ENCODE results near the gene ERG.
A peak's percentile ranks its signal among the peaks of the same experiment; 100 is the strongest.

Gene ERG

GRCh38 chr21:38355992-38356781 lies 142.1 kb downstream of the ERG start:
- DNase-seq: peak; percentile 78

GRCh38 chr21:38355353-38355752 lies 142.9 kb downstream of the ERG start:
- DNase-seq: no peak

GRCh38 chr21:38354746-38355145 lies 143.5 kb downstream of the ERG start:
- no peak for DNase-seq

- DNase-seq: no peak
Observed at GRCh38 chr21:38354231-38354630, 144.0 kb downstream of the ERG start.

GRCh38 chr21:38352536-38353219 lies 145.6 kb downstream of the ERG start:
- DNase-seq: peak; percentile 67

- DNase-seq: peak; percentile 63
Observed at GRCh38 chr21:38351961-38352521, 146.2 kb downstream of the ERG start.

- DNase-seq: no peak
Observed at GRCh38 chr21:38351176-38351959, 146.9 kb downstream of the ERG start.

- DNase-seq: no peak
Observed at GRCh38 chr21:38350684-38351083, 147.6 kb downstream of the ERG start.

GRCh38 chr21:38349977-38350376 lies 148.3 kb downstream of the ERG start:
- no peak for DNase-seq

GRCh38 chr21:38349111-38349746 lies 149.0 kb downstream of the ERG start:
- DNase-seq: peak; percentile 58

GRCh38 chr21:38346286-38346685 lies 152.0 kb downstream of the ERG start:
- no peak for DNase-seq

GRCh38 chr21:38343691-38344090 lies 154.6 kb downstream of the ERG start:
- DNase-seq: peak; percentile 97

GRCh38 chr21:38342739-38343138 lies 155.5 kb downstream of the ERG start:
- DNase-seq: no peak

GRCh38 chr21:38341546-38342012 lies 156.7 kb downstream of the ERG start:
- DNase-seq: no peak

GRCh38 chr21:38340131-38340530 lies 158.1 kb downstream of the ERG start:
- no peak for DNase-seq

- DNase-seq: no peak
Observed at GRCh38 chr21:38337793-38338192, 160.5 kb downstream of the ERG start.

- no peak for DNase-seq
Observed at GRCh38 chr21:38334866-38335265, 163.4 kb downstream of the ERG start.

- peak; percentile 17 for DNase-seq
Observed at GRCh38 chr21:38333301-38334272, 164.7 kb downstream of the ERG start.

- no peak for DNase-seq
Observed at GRCh38 chr21:38330666-38331065, 167.6 kb downstream of the ERG start.
